ENCODE measurements around the gene RSPRY1.

RSPRY1 gene

DNA sequence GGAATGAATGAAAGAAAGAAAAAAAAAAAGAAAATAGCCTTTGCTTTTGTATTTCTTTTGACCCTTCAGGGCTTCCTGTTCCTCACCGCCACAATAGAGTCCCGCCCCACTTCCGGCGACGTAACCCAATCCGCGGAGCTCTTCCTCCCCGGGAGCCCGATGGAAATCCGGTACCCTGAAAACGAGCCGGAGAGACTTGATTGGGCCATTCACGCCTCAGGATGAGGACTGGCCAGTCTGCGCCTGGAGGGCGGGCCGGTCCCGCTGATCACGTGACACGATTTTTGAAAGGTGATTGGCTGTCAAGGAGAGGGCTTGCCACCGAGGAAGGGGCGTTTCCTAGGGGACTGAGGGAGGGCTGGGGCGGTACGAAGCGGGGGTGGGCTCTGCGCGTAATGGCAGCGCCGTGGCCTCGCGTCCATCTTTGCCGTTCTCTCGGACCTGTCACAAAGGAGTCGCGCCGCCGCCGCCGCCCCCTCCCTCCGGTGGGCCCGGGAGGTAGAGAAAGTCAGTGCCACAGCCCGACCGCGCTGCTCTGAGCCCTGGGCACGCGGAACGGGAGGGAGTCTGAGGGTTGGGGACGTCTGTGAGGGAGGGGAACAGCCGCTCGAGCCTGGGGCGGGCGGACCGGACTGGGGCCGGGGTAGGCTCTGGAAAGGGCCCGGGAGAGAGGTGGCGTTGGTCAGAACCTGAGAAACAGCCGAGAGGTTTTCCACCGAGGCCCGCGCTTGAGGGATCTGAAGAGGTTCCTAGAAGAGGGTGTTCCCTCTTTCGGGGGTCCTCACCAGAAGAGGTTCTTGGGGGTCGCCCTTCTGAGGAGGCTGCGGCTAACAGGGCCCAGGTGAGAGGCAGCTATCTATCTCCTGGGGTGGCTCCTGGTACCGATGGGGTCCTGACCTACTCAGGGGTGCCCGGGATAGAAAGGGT is at the start of gene RSPRY1, which contains the start of gene PSME3IP1:
Gene RSPRY1, plus strand, starts transcription at position 385 of the 927 bp plus-strand sequence. CDS start 18,330 bp downstream, outside the sequence.
Gene PSME3IP1, minus strand, starts transcription at position 95 of the 927 bp plus-strand sequence. CDS start 12,185 bp downstream, outside the sequence.
- peak; percentile 88 to 98 (median 94) for DNase-seq (ENCODE audit: low read depth in 4 of 4, low spot score in 1 of 4)

DNA sequence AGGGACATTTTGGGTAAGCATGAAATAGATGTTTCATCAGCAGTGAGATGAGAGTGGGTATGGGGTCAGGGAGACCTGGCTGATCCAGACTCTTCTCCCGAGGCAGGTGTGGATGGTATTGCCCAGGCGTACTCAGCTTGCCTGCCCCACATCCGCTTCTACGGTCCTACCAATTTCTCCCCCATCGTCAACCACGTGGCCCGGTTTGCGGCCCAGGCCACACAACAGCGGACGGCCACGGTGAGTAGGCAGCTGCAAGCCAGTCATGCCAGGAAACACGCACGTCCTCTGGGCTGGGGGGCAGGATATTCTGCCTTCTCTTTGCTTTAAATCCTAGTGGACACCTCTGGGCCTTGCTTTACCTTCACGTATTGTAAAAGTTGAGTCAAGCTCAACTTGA is 49.1 kb upstream of the RSPRY1 start:
- DNase-seq (ENCODE audit: low read depth in 4 of 4, low spot score in 1 of 4): no peak

DNA sequence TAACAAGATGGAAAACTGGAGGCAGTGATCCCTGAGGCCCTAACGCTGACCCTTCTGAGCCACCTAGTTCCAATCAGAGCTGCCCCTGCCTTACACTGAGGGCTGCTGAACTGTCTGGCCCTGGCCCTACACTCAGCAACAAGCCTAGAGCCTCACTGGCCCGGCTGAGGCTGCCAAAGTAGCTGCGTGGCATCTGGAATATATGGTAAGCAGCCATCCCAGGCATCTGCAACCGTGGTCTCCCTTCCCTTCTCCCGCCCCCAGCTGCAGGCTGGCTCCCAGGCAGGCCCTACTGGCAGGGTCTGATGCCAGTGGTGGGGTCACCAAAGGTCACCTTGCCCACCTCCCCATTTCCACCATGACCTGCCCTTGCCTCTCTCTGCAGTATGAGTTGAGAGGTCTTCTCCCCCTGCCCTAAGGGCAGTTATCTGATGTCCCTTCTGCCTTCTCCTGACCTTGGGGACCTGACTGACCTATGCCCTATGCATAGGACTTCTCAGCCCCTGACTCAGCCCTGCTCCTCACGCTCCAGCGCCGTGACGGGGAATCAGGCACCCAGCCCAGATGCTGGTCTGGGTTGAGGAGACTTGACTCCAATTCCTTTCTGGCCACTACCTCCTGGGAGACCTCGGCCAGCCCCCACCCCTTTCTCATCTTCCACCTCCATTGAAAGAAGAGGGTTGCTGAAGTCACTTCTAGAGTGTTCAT is 48.4 kb upstream of the RSPRY1 start:
- no peak for DNase-seq (ENCODE audit: low read depth in 4 of 4, low spot score in 1 of 4)

DNA sequence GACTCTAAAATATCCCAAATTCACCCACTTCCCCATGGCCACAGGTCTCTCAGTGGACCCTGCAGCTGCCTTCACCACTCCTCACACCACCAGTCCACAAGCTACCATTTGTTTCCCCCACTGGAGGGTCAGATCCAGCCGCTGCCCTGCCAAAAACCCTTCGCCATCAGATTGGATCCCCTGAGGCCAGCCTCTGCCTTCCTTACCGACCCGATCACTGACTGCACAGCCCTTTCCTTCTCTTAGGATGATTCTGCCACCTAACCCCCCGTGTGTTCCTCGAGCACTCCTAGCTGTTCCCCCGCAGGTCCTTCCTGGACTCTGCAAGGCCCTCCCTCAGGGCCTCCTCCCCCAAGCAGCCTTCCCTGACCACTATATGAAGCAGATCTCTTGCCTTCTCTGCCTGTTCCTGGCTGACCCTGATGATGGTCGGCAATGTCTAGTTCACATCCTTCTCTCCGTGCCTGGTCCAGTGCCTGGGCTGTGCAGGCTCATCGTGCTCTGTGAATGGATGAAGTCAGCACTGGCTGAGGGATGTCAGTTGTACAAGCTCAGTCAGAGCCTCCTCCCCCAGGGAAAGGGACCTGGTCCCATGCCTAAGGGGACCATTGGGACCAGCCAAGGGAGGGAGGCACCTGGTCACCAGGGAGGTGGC is 47.7 kb upstream of the RSPRY1 start:
- DNase-seq (ENCODE audit: low read depth in 4 of 4, low spot score in 1 of 4): no peak

DNA sequence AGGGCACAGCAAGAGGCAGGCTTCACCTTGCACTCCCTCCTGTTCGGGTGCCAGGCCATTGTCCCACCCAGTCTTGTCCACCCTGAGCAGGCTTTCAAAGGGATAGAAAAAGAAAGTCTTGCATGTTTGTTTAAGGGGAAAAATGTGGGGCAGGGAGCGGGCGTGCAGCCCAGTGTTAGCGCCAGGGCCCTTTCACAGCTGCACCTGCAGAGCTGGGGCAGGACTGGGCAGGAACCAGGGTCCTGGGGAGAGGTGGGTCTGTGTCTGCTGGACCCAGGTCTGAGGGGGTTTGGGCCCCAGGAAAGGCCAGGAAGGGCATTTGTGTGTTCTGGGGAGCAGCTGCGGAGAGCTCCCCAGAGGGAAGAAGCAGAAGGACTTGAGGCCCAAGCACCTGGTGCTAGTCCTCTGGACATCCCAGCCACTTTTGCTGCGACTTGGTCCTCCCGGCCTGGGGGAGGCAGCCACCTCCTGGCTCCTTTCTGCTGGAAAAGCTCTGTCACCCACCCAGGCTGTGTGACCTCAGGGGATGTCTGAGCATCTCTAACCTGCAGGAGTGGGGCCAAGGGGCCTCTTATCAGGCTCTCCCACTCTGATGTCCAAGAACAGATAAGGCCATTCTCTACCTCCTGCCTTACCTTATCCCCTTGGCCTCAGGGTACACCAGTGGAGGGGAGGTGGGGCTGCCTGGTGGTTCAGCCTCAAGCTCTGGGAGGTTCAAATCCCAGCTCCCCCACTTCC is 45.0 kb upstream of the RSPRY1 start:
- DNase-seq (ENCODE audit: low read depth in 4 of 4, low spot score in 1 of 4): no peak

DNA sequence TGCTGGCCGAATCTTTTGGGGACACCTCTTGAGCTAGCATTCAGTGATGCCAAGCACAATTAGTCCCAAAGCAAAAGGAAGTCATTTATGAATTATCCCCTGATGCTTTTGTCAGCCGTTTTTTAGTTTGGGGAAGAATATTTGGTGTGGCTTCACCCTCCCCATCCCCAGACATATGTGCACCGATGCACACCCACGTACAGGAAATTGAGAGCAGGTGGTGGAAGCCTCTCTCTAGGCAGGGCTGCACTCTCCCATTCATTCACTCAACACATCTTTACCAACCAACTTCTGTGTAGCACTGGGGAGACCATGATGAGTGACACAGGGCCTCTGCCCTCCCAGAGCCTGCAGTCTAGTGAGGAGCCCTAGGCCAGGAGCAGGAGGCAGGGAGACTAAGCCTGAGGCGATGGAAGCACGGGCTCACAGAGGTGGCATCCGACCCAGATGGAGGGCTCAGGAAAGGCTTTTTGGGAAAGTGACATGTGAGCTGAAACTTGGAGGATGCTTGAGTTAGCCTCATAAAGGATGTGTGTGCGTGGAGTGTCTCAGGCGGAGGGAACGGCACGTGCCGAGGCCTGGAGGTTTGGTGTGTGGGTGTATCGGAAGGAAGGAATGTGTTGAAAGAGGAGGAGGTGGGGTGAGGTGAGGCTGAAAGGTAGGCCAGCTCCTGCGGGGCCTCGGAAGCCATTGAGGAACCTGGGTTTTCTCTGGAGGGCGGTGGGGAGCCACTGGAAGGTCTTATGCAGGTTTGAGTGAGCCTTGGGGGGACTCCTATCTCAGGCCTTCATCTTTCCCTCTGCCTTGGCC is 44.1 kb upstream of the RSPRY1 start:
- no peak for DNase-seq (ENCODE audit: low read depth in 4 of 4, low spot score in 1 of 4)

DNA sequence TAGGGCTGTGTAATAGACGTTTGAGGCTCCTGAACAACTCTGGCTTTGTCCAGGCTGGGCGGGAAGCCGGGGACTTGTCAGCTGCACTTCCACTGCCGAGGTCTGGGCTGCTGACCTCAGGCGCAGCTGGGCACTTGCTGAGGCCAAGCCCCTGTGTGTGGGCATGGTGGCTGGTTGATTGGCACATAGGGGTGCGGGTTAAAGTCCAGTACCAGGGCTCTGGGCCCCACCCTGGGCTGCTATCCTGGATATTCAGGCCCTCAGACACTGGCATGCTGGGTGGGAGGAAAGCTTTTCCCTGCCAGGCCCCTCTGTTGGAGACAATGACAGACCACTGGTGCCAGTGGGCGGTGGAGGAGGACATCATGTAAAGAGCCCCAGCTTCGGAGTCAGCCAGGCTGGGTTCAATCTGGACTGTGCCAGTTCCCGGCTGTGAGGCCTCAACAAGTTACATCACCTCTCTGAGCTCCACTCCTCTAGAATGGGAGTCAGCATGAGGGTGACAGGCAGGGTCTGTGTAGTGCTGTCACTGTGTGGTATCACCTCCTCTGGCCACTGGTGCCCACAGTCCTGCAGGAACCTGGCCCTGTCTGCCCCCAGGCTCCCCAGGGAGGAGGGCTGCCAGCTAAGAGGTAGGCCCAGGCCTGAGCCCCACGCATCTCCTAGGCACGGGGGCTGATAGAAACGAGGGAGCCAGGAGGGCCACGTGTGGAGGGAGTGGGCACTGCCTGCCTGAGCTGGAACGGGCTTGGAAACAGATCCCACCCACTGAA is 42.8 kb upstream of the RSPRY1 start:
- no peak for DNase-seq (ENCODE audit: low read depth in 4 of 4, low spot score in 1 of 4)

DNA sequence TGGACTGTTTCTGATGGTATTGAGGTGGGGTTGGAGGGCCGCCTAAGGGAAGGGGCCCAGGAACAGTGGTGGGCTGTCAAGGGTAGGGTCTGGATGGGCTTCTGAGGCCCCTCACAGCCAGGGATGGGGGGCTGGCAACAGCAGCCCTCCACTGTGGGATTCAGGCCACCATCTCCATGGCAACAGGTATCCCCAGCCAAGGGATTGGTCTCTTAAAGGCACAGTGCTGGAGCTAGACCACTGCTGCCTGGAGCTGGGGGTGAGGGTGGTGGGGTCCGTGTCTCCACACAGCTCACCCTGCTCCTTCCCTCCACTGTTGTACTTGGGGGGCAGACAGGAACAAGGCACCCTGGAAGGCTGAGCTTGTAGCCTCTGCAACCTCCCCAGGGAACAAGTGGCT is 42.1 kb upstream of the RSPRY1 start:
- DNase-seq (ENCODE audit: low read depth in 4 of 4, low spot score in 1 of 4): no peak

DNA sequence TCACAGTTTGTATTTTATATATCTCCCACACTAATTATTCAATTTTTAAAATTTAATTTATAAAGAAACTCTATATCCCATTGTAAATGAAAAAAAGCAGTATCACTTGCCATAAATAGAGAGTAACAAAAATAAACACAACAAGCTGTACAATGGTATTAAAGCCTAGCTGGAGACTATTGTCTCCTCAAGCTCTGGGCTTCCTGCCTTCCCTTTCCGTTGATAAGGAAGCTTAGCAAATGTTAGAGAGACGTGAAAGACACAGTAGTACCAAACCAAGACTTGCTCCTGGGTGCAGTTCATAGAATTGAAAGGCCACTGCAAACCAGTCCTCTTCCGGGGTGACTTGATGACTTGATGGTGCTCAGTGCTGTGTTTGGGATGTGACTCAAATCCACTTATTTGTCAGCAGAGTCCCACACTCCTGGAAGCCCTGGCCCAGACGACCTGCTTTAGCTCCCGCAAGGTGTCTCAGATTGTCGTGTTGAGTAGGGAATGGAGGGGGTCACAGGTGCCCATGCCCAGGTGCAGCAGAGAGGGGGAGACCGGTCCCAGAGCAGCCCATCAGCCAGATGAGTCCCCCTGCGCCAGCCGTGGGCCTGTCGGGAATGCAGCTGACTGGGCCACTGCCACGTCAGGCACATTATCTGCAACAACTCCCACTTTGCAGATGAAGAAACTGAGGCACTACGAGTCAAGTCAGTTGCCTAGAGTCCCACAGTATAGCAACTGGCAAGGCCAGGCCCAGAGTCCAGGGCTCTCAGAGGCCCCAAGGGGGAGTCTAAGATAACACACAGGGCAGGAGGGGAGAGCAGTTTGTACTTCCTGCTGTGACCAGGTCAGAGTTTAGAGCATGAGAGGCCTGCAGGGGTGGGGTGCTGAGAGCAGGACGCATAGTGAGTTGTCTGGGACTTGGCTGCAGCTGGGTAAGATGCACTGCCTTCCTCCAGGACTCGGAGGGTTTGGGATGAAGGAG is 40.8 kb upstream of the RSPRY1 start:
- no peak for DNase-seq (ENCODE audit: low read depth in 4 of 4, low spot score in 1 of 4)

DNA sequence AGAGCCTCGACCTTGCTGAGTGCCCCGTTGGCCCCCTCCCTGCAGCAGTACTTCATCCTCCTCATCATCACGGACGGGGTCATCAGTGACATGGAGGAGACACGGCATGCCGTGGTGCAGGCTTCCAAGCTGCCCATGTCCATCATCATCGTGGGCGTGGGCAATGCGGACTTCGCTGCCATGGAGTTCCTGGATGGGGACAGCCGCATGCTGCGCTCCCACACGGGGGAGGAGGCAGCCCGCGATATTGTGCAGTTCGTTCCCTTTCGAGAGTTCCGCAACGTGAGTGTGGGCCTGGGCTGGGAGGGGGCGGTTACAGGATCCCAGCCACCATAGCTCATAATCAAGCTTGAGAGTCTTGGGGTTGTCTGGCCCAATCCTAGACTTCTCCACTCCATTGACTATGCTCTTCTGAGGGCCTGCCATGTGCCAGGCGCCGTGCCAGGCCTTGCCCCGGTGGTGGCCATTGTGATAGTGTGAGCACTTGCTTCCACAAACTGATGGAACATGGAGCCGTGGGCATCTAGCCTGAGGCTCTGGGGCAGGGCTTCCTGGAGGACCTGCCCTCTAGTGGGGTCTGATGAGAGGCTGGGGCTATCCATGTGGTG is 40.0 kb upstream of the RSPRY1 start:
- no peak for DNase-seq (ENCODE audit: low read depth in 4 of 4, low spot score in 1 of 4)

DNA sequence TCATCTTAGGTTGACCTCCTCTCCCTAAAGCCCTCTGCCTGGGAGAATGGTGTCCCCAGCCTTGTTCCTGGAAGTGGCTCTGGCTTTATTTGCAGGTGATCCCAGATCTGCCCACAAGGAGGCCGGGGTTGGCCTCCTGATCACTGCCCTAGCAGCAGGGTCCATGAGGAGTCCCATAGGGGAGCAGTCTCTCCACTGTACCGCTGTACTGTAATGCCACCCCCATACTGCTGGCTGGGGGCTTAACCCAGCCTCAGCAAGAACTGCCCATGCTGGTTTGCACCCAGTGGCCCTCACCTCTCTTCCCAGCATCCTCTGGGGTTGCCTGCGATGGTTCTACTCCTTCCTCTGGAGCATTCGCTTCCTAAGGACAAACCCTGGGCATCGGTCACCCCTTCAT is 39.4 kb upstream of the RSPRY1 start:
- no peak for DNase-seq (ENCODE audit: low read depth in 4 of 4, low spot score in 1 of 4)

DNA sequence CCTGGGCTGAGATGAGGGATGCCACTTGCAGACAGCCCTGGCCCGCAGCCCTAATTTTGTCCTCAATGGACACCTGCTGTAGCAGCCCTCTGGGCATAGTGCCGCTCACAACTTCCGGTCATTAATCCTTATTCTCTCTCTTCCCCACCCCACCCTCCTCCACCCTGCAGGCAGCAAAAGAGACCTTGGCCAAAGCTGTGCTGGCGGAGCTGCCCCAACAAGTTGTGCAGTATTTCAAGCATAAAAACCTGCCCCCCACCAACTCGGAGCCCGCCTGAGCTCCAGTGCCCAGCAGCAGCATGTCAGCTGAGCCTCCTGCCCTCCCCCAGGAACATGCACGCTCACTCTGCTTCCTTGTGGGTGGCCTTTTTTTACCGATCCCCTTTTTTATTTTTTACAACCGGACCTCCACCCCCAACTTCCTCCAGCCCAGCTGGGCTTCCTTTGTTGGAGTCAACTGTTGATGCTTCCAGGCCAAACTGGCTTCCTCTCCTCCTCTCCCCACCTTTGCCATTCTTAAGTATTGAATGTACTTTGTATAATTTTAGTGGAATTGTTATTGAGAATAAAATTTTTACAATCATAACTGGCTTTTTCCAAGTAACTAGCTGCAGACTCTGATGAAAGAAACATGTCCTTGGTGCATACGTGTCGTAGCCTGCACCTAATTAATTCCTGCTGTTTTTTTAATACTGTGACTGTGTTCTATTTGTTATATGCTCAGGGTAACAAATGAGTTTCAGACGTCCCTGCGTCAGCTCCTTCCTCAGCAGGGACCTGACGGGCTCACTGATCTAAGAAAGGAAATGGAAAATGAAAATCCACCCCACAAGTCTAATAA is 38.5 kb upstream of the RSPRY1 start:
- no peak for DNase-seq (ENCODE audit: low read depth in 4 of 4, low spot score in 1 of 4)

DNA sequence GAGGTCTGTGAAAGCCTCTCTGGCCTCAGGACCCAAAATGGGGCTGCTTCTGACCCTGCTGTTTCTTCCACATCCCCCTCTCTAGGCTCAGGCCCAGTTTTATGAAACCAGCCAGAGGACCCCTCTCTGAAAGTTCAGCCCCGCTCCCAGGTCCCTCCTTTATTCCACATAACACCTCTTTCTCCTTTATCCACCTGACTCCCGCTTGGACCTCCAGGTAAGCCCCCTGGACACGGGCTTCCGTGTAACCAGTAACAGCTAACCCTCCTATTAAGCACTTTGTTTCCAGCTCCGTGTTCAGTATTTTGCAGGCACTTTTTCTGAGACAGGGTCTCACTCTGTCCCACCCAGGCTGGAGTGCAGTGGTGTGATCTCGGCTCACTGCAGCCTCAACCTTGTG is 37.6 kb upstream of the RSPRY1 start:
- no peak for DNase-seq (ENCODE audit: low read depth in 4 of 4, low spot score in 1 of 4)

DNA sequence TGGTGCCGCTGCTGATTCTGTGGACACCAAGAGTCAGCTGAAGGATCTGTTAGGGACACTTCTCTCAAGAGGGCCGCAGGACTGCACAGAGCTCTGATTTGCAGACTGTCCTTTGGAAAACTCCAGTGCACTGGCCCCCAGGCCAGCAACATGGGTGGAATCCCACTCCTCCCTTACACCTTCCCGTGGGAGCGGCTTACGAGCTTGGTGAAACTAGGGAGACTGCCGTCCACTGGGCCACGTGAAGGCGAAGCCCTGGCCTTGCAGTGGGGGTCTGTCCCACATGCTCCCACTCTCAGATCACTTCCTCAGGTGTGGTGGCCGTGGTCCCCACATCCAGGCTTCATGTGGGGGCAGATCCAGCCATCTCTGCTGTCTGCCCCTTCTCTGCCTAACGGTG is 36.7 kb upstream of the RSPRY1 start:
- no peak for DNase-seq (ENCODE audit: low read depth in 4 of 4, low spot score in 1 of 4)

DNA sequence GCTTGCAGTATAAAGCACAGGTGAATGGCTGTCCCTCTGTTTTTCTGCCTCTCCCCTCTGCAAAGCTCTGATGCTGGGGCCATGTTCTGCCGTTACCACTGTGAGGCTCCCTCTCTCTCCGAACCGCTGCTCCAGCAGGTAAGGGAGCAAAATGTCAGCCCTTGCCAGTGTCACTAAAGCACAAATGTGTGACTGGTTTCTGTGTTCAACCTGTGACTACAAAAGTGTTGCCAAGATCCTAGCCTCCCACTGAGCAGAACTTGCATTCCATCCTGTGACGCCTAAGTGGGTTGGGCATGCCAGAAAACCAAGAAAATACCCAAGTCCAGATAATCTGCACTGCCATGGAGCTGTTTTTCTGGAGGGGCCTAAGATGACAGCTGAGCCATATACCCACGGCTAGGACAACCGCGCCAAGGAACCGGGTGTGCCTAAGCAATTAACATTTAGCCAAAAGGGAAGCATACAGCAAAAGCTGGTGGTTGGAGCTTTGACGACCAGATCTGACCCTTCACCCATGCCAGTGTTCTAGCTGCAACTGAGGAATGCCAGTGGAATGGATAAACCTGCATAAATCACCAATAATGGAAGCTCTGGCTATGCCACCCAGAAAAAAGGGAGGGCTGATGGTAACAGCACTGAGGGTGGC is 35.3 kb upstream of the RSPRY1 start:
- DNase-seq (ENCODE audit: low read depth in 4 of 4, low spot score in 1 of 4): no peak

DNA sequence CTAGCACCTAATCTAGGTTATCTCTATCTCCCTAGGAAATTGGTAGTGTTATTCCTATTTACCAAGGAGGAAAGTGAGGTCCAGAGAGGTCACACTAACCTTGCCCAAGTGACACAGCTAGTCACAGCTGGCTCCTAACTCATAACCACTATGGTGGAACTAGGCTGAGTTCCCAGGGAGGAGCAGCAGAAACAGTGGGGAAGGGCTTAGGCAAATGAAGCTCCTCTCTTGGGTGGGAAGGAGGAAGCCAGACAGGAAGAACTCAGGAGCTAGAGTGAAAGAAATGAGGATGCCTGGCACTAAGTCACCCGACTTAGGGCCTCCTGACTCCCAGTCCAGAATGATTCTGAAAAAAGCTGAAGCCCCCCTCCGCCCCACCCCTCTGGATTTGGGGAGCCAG is 34.8 kb upstream of the RSPRY1 start:
- no peak for DNase-seq (ENCODE audit: low read depth in 4 of 4, low spot score in 1 of 4)

Measured in stimulated activated CD4-positive, alpha-beta T cell treated with anti-CD3 and anti-CD28 coated beads, Interleukin-1b, Interleukin-23, amount 100 ng/mL, for 24 hours (primary cell).